GM21717 (cell line): ENCODE results near the gene WSB2.
"Not testable (repeated sequence)": the region's sequence is repeated elsewhere in the genome, so short reads cannot be mapped to it uniquely, and the experiment has no call there.

Experiments used
- ATAC-seq: cut with Tn5 transposase; IDR thresholded peaks from one replicate; pipeline ENCODE4 v1.9.1; 2021; ENCODE audit warnings: mild to moderate bottlenecking, moderate library complexity; ENCODE audit not compliant: unreplicated experiment

WSB2 gene

DNA sequence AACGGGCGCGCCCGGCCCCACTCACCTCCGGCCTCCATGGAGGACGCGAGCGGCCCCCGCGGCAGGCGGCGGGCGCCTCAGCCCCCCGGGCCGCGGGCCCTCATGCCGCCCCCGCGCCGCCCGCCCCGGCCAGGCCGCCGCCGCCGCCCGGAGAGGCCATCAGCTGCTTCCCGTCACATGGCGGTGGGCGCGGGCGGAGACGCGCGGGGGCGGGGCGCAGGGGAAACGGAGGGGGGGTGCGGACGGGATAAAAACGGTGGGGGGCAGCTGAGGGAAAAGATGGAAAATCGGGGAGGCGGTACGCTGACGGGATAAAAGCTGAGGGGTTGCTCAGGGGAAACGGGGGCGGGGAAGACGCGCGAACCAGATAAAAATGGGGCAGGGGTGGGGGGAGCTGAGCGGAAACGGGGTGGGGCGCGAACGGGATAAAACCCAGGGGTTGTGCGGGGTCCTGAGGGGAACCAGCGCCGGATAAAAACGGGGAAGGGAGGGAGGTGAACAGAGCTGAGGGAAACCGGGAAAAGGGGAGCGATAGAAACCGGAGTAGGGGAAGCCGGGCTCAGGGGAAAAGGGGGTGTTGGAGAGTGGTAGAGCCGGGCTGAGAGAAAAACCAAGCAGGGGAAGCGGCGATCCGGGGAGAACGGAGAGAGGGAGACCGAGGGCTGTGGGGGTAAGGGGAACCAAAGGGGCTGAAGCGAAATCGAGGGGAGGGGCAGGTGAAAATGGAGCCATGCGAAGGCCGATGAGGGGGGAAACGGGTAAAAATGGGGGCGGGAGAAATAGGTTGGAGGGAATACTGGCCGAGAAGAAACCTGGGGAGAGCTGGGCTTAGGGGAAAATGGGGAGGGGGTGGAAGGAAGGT is at the start of gene WSB2:
WSB2 (minus strand) TSS at position 169 of the 862 bp plus-strand sequence; CDS start at position 38, 131 bp downstream.
- no peak for ATAC-seq

DNA sequence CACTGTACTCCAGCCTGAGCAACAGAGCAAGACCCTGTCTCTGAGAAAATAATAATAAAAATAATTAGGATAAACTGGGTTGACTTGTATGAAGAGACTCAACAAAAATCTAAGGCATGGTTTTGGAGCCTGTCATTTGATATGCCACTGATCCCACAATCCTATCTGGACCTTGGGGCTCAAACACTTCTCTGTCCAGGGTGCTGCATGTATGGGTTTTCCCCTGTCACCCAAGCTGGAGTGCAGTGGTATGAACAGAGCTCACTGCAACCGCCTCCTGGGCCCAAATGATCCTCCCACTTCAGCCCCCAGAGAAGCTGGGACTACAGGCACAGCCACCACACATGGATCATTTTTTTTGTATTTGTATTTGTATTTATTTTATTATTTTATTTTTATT is 48.1 kb upstream of the WSB2 start:
- ATAC-seq, result no peak

- no peak for ATAC-seq
Observed at GRCh38 chr12:118107694-118108093, 46.7 kb upstream of the WSB2 start.

- ATAC-seq, result no peak
Observed at GRCh38 chr12:118107011-118107410, 46.0 kb upstream of the WSB2 start.

- no peak for ATAC-seq
Observed at GRCh38 chr12:118103601-118104382, 42.8 kb upstream of the WSB2 start, which contains the start of gene VSIG10. Gene VSIG10, minus strand, starts transcription at chr12:118104011. Its CDS starts 340 bp downstream, at chr12:118103671.

GRCh38 chr12:118103201-118103600 is 42.2 kb upstream of the WSB2 start:
- ATAC-seq, result no peak

DNA sequence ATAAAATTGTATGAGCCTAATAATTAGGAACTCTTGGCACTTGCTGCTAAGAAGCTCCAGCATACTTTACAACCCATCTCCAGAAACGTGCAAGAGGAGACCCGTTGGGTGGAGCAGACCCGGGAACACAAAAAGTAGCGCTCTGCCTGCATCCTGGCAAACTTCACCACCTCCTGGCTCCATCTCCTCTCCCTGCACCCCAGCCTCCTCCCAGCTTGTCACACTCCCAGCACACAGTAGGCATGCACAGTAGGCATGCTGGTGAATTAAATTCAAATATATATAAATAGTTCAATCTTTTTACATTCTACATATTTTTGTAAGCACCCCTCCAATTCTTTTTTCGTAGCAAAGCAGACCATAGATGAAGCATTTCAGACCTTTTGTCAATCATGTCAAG is 41.6 kb upstream of the WSB2 start:
- ATAC-seq, result no peak

DNA sequence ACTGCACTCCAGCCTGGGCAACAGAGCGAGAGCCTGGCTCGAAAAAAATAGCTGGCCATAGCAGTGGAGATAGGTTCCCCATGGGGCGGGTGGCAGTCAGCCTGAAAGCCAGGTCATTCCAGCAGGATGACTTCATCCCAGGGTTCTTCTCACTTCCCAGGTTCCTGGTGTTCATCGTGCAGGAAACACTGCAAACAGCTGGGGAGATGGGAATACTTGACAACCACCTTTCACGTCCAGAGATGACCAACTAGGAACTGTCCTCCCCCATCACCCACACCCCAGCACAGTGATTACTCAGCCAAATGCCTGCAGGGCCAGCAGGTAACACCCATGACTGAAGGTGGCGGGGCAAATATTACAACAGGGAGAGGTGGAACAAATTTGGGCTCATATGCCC is 41.1 kb upstream of the WSB2 start:
- ATAC-seq, result no peak

DNA sequence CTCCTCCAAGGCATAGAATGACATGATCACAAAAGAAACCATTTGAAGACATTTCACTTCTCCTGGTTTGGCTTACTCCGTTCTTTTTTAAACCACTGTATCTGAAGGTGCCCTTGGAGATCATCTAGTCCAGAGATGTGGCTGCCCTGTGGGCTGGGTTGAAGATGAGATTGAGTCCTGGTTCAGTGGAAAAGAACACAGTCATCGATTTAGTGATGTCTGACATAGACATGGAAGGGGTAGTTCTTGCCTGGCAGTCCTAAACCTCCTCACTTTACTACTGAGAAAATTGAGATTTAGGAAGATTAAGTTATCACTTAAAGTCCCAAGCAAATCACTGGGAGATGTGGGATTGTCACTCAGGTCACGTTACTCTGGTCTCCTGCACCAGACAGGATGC is 40.1 kb upstream of the WSB2 start:
- no peak for ATAC-seq

GRCh38 chr12:118098911-118099671 is 38.1 kb upstream of the WSB2 start:
- no peak for ATAC-seq

GRCh38 chr12:118098401-118098800 is 37.4 kb upstream of the WSB2 start:
- ATAC-seq, result no peak

DNA sequence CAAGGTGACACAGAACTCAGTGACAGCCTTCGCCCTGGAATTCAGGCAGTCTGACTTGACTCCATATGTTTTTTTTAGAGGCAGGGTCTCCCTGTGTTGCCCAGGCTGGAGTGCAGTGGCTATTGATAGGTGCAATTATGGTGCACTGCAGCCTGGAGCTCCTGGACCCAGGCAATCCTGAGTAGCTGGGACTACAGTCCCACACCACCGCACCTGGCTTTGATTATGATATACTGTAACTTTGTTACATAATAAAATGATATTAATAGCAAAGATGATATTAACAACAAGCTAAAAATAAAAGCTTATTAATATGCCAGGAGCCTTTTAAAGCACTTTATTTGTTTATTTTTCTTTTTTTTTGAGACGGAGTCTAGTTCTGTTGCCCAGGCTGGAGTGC is 33.1 kb upstream of the WSB2 start:
- no peak for ATAC-seq

DNA sequence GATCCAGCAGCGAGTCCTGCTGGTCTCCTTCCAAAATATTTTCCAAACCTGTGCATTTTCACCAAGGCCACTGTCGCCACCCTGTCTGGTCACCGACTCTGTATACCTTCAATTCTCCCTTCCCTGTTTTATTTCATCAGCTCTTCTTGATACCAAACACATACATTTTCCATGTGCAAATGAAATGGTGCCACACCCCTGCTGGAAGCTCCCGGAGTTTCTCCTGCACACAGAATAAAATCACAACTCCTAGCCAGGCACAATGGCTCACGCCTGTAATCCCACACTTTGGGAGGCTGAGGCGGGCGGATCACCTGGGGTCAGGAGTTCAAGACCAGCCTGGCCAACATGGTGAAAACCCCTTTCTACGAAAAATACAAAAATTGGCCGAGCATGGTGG is 28.8 kb upstream of the WSB2 start:
- no peak for ATAC-seq

DNA sequence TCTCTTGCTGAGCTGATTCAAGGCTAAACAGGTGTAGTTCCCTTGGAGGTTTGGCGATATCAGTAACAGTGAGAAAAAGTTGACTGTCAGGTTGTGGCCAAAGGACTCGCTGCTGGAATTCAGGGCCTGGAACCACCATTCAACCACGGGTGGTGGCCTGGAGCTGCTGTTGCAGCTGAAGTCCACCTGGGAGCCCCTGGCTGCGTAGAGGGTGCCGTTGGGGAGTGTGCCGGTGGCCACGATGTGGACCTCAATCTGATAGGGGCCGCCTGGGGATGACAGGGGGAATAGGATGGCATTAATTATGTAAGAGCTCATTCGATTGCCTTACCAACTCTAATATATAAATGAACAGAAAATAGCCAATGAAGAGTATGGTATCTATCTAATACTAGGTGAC is 21.2 kb upstream of the WSB2 start:
- no peak for ATAC-seq

DNA sequence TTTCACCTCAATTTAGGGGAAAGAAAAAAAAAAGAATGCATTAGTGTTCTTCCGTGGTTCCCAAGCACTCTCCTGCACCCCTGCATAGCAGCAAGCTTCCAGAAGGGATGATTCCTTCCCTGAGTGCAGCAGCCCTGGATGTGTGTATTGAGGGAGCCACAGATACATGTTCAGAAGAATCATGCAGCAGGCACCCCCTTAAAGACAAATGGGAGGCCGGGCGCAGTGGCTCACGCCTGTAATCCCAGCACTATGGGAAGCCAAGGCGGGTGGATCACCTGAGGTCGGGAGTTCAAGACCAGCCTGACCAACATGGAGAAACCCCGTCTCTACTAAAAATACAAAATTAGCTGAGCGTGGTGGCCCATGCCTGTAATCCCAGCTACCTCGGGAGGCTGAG is 20.5 kb upstream of the WSB2 start:
- ATAC-seq, result not testable (repeated sequence)

DNA sequence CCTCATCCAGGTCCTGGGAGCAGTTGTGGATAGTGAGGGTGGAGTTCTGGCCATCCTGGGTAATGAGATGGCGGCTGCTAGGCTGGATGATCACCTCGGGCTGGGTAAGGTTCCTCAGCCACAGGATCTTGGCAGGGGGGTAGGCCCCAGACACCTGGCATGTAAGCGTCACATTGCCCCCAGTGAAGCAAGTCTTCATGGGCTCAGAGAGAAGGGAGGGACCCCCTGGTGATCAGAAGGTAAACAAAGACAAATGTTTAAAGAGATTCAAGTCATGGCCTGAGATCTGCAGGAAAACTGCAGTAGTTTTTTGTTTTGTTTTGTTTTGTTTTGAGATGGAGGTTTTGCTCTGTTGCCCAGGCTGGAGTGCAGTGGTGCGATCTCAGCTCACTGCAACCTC is 12.8 kb upstream of the WSB2 start:
- ATAC-seq, result no peak

DNA sequence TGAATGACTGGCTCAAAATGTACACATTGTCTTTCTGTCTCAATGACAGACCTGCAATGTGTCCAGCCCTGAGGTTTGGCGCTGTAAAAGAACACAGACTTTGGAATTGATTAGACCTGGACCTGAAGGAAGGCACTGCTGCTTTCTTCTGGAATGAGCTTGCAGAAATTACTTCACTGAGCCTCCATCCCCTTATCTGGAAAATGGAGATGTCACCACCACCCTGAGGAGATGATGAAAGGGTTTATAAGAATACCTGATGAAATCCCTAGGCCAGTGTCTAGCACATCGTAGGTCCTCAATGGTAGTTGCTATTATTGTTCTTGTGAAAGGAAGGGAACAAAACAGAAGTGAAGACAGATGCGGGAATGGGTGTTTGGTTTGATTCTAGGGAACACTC is 9.7 kb upstream of the WSB2 start:
- ATAC-seq, result no peak

- ATAC-seq, result no peak
Observed at GRCh38 chr12:118068445-118068844, 7.5 kb upstream of the WSB2 start.

DNA sequence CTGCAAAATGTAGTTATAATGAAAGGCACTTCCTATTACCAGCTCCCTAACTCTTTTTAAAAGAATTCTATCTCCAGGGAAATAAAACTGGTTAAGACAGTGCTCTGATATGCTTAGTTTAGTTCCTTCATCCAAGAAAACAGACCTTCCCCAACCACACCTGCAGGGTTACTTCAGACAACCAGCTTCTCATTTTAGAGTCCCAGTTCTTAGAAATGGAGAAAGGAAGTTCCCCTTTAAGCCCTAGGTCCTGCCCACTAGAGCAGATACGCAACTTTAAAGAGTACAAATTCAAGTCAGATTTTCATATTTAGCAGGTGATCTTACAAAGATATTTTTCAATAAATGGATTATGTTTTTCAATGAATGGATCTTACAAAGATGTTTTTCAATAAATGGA is 4.4 kb upstream of the WSB2 start:
- no peak for ATAC-seq

DNA sequence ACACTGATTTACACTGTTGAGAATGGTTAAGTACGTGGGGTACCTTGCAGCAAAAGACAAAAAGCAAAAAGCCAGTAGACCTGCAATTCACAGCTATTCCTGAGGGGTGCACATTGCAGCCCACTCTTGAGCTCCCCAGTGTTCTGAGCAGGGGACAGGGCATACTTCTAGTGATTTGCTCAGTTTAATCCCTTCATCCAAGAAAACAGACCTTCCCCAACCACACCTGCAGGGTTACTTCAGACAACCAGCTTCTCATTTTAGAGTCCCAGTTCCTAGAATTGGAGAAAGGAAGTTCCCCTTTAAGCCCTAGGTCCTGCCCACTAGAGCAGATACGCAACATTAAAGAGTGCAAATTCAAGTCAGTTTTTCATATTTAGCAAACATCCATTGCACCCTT is 3.6 kb upstream of the WSB2 start:
- no peak for ATAC-seq
